WTC11 (cell line): ENCODE results near the gene PRKAR1B. TPM values are rescaled to one million over a fixed set of nuclear protein-coding genes. Genes with fewer than 3 reads are reported as not detected.

Experiments used
- ATAC-seq: fragments of 200-7000 bp; cut with Tn5 transposase; 2 replicates; pipeline ENCODE4 v1.10.0; 2021; ENCODE audit warnings: mild to moderate bottlenecking, moderate library complexity
- CTCF ChIA-PET: fragments of 300-600 bp; sonication (Branson Sonifier 250); formaldehyde crosslinking; loops from one replicate; lab custom pipeline; 2021; ENCODE audit warnings: antibody characterized with exemption; lab: Charles Lee
- POLR2A ChIA-PET: fragments of 350-600 bp; sonication (Branson Sonifier 250); formaldehyde crosslinking; loops from one replicate; lab custom pipeline; 2021; ENCODE audit warnings: antibody characterized with exemption; lab: Charles Lee
- DNase-seq: peaks from one replicate; pipeline ENCODE4 v3.0.0; 2021; ENCODE audit warnings: low spot score
- H3K27ac Mint-ChIP-seq: 2 replicates; pipeline ENCODE4 v1.8.0; 2021; ENCODE audit warnings: mixed read lengths
- H3K27me3 Mint-ChIP-seq: 2 replicates; pipeline ENCODE4 v1.8.0; 2021; ENCODE audit warnings: low read depth, mild to moderate bottlenecking, moderate library complexity, mixed read lengths
- H3K36me3 Mint-ChIP-seq: 2 replicates; pipeline ENCODE4 v1.8.0; 2021; ENCODE audit warnings: mixed read lengths
- H3K4me1 Mint-ChIP-seq: 2 replicates; pipeline ENCODE4 v1.8.0; 2022; ENCODE audit warnings: mixed read lengths
- H3K4me3 Mint-ChIP-seq: 2 replicates; pipeline ENCODE4 v1.8.0; 2021; ENCODE audit warnings: mild to moderate bottlenecking, moderate library complexity, mixed read lengths
- H3K9me3 Mint-ChIP-seq: 2 replicates; pipeline ENCODE4 v1.8.0; 2021; ENCODE audit warnings: mixed read lengths
- ARID4B ChIP-seq: sonication (generic); formaldehyde crosslinking; IDR thresholded peaks from 2 replicates; pipeline ENCODE4 v1.8.0; 2023; ENCODE audit warnings: missing genetic modification reagents, mild to moderate bottlenecking, borderline replicate concordance
- CREB1 ChIP-seq: sonication (generic); formaldehyde crosslinking; IDR thresholded peaks from 2 replicates; pipeline ENCODE4 v1.8.0; 2023; ENCODE audit warnings: mild to moderate bottlenecking, missing genetic modification reagents
- CREM ChIP-seq: sonication (generic); formaldehyde crosslinking; IDR thresholded peaks from 2 replicates; pipeline ENCODE4 v1.8.1; 2022; ENCODE audit warnings: mild to moderate bottlenecking, missing genetic modification reagents, moderate library complexity
- ERG ChIP-seq: fragments of 250-450 bp; sonication (Bioruptor Pico); IDR thresholded peaks from 2 replicates; pipeline ENCODE4 v1.8.0; 2021; ENCODE audit warnings: mild to moderate bottlenecking
- FOXP1 ChIP-seq: sonication (generic); formaldehyde crosslinking; IDR thresholded peaks from 2 replicates; pipeline ENCODE4 v1.8.0; 2022; ENCODE audit warnings: missing genetic modification reagents, mild to moderate bottlenecking, moderate library complexity, borderline replicate concordance
- IRF1 ChIP-seq: sonication (generic); formaldehyde crosslinking; IDR thresholded peaks from 2 replicates; pipeline ENCODE4 v1.8.0; 2023; ENCODE audit warnings: missing genetic modification reagents
- IRF2 ChIP-seq: sonication (generic); formaldehyde crosslinking; IDR thresholded peaks from 2 replicates; pipeline ENCODE4 v1.8.0; 2022; ENCODE audit warnings: low read depth, missing genetic modification reagents, borderline replicate concordance
- MLX ChIP-seq: sonication (generic); formaldehyde crosslinking; IDR thresholded peaks from 2 replicates; pipeline ENCODE4 v1.8.1; 2023; ENCODE audit warnings: mild to moderate bottlenecking, missing genetic modification reagents, moderate library complexity
- MXD4 ChIP-seq: fragments of 250-450 bp; sonication (Bioruptor Pico); IDR thresholded peaks from 2 replicates; pipeline ENCODE4 v1.8.0; 2021; ENCODE audit warnings: mild to moderate bottlenecking, moderate library complexity, borderline replicate concordance
- MYBL2 ChIP-seq: sonication (generic); formaldehyde crosslinking; IDR thresholded peaks from 2 replicates; pipeline ENCODE4 v1.8.1; 2023; ENCODE audit warnings: mild to moderate bottlenecking, moderate library complexity, missing genetic modification reagents
- PRDM15 ChIP-seq: sonication (generic); formaldehyde crosslinking; IDR thresholded peaks from 2 replicates; pipeline ENCODE4 v1.8.0; 2022; ENCODE audit warnings: missing genetic modification reagents
- SMAD3 ChIP-seq: sonication (generic); formaldehyde crosslinking; IDR thresholded peaks from 2 replicates; pipeline ENCODE4 v1.8.0; 2022; ENCODE audit warnings: missing genetic modification reagents, mild to moderate bottlenecking, borderline replicate concordance
- SP1 ChIP-seq: sonication (generic); formaldehyde crosslinking; conservative IDR thresholded peaks from 2 replicates; pipeline ENCODE4 v1.8.1; 2022; ENCODE audit warnings: missing genetic modification reagents
- ZBTB43 ChIP-seq: sonication (generic); formaldehyde crosslinking; IDR thresholded peaks from 2 replicates; pipeline ENCODE4 v1.8.1; 2023; ENCODE audit warnings: mild to moderate bottlenecking, missing genetic modification reagents
- ZNF138 ChIP-seq: sonication (generic); formaldehyde crosslinking; conservative IDR thresholded peaks from 2 replicates; pipeline ENCODE4 v1.8.1; 2022; ENCODE audit warnings: mild to moderate bottlenecking, moderate library complexity, missing genetic modification reagents
- ZNF232 ChIP-seq: sonication (generic); formaldehyde crosslinking; IDR thresholded peaks from 2 replicates; pipeline ENCODE4 v1.8.0; 2022; ENCODE audit warnings: mild to moderate bottlenecking, missing genetic modification reagents
- ZNF317 ChIP-seq: sonication (generic); formaldehyde crosslinking; IDR thresholded peaks from 2 replicates; pipeline ENCODE4 v1.8.1; 2023; ENCODE audit warnings: low read depth, mild to moderate bottlenecking, moderate library complexity, missing genetic modification reagents, borderline replicate concordance
- ZNF396 ChIP-seq: fragments of 250-450 bp; sonication (Bioruptor Pico); IDR thresholded peaks from 2 replicates; pipeline ENCODE4 v1.8.0; 2021; ENCODE audit warnings: mild to moderate bottlenecking, moderate library complexity, borderline replicate concordance
- ZSCAN18 ChIP-seq: fragments of 250-450 bp; sonication (Bioruptor Pico); IDR thresholded peaks from 2 replicates; pipeline ENCODE4 v2.1.2; 2022; ENCODE audit warnings: mild to moderate bottlenecking, moderate library complexity
- total RNA-seq: library from RNA; stranded (reverse); gene quantifications from 3 replicates; pipeline ENCODE4 v1.2.3, GENCODE V29; 2021

Gene PRKAR1B
- total RNA-seq, 1 experiment from 2014 or later: 43.6 TPM

GRCh38 chr7:559396-559705 is 167.7 kb downstream of the PRKAR1B start:
- Mint-ChIP-seq H3K36me3 (peaks cover 8% of the 10 kb centered on the region; the same call in 1 of the 2 replicates), H3K27me3 (no peaks in the 10 kb centered on the region), H3K9me3 (no peaks in the 10 kb centered on the region), H3K27ac (no peak overlapping the region), H3K4me1 (no peaks in the 10 kb centered on the region), H3K4me3 (no peak overlapping the region)
- ATAC-seq: no peak
- POLR2A ChIA-PET: no interaction called here
- CTCF ChIA-PET: interaction anchor here (1.0 kb wide), 1 partner anchor 44 kb away, joined by 3 read pairs; no protein-coding TSS in a partner anchor
- no peak for TF ChIP-seq MYBL2 (CRISPR knock-in tag)
- TF ChIP-seq SMAD3 (CRISPR knock-in tag): no peak
- TF ChIP-seq IRF2: no peak
- TF ChIP-seq ZBTB43 (CRISPR knock-in tag): no peak
- TF ChIP-seq CREB1 (CRISPR knock-in tag): no peak
- no peak for TF ChIP-seq ZNF396 (CRISPR knock-in tag)
- TF ChIP-seq MLX: no peak
- no peak for TF ChIP-seq PRDM15 (CRISPR knock-in tag)
- no peak for TF ChIP-seq ERG (CRISPR knock-in tag)
- no peak for TF ChIP-seq IRF1 (CRISPR knock-in tag)
- no peak for TF ChIP-seq ZNF232
- no peak for TF ChIP-seq SP1 (CRISPR knock-in tag)
- no peak for TF ChIP-seq ZSCAN18 (CRISPR knock-in tag)
- no peak for TF ChIP-seq CREM (CRISPR knock-in tag)
- no peak for TF ChIP-seq FOXP1 (CRISPR knock-in tag)
- no peak for TF ChIP-seq MXD4
- no peak for DNase-seq

GRCh38 chr7:557558-557881 is 169.6 kb downstream of the PRKAR1B start:
- no peaks in the 10 kb centered on the region for H3K27me3 Mint-ChIP-seq
- ChIA-PET CTCF (no interaction called here), POLR2A (interaction anchor here (0.7 kb wide), 1 partner anchor 182 kb away, joined by 5 read pairs; no protein-coding TSS in a partner anchor)
- no peak overlapping the region for H3K4me3 Mint-ChIP-seq
- H3K9me3 Mint-ChIP-seq: no peaks in the 10 kb centered on the region
- H3K27ac Mint-ChIP-seq: no peak overlapping the region
- H3K36me3 Mint-ChIP-seq: peaks cover 8% of the 10 kb centered on the region; the same call in 1 of the 2 replicates
- ATAC-seq (no peak), DNase-seq (no peak)
- H3K4me1 Mint-ChIP-seq: no peaks in the 10 kb centered on the region
- TF ChIP-seq FOXP1 (CRISPR knock-in tag): no peak
- TF ChIP-seq ZBTB43 (CRISPR knock-in tag): no peak
- TF ChIP-seq ZNF317: no peak
- TF ChIP-seq CREM (CRISPR knock-in tag): no peak
- no peak for TF ChIP-seq ZSCAN18 (CRISPR knock-in tag)
- TF ChIP-seq ARID4B (CRISPR knock-in tag): no peak
- TF ChIP-seq ZNF138 (CRISPR knock-in tag): no peak
